ENCODE measurements around the gene NDRG4.

NDRG4 gene

GRCh38 chr16:58519707-58520106 lies 19.8 kb downstream of the NDRG4 start:
- H3K4me1 ChIP-seq (ENCODE audit: insufficient read depth, low read length, poor library complexity, severe bottlenecking) = no peaks in the 10 kb centered on the region
- no peaks in the 10 kb centered on the region for H3K9me3 ChIP-seq (ENCODE audit: insufficient read depth, low read depth, low read length)
- H3K4me2 ChIP-seq (ENCODE audit: low read depth, low read length, poor library complexity, severe bottlenecking) = no peak overlapping the region
- H4K20me1 ChIP-seq (ENCODE audit: insufficient read depth, low read length, poor library complexity, severe bottlenecking) = no peaks in the 10 kb centered on the region
- no peak overlapping the region for H3K4me3 ChIP-seq (ENCODE audit: low read length, poor library complexity, severe bottlenecking)
- H3K9me2 ChIP-seq (replicated peaks; ENCODE audit: low read depth, low read length) = no peaks in the 10 kb centered on the region
- TF ChIP-seq CTCF (conservative IDR thresholded peaks at IDR 0.05; ENCODE audit: low read length) (no peak), EZH2phosphoT487 (IDR thresholded peaks at IDR 0.05; ENCODE audit: borderline replicate concordance) (no peak)
- no peak overlapping the region for H2AFZ ChIP-seq (ENCODE audit: low read length)
- H3K9ac ChIP-seq (ENCODE audit: low read depth, low read length, poor library complexity, severe bottlenecking) = no peak overlapping the region
- H3F3A ChIP-seq (ENCODE audit: low read depth) = no peaks in the 10 kb centered on the region
- H3K27me3 ChIP-seq (ENCODE audit: insufficient read depth, low read length, poor library complexity, severe bottlenecking) = no peaks in the 10 kb centered on the region
- H3K79me2 ChIP-seq (ENCODE audit: insufficient read depth, low read length) = no peaks in the 10 kb centered on the region
- peaks cover 90% of the 10 kb centered on the region for H3K36me3 ChIP-seq (ENCODE audit: insufficient read depth, low read length)

GRCh38 chr16:58530179-58530578 lies 30.2 kb downstream of the NDRG4 start:
- no peaks in the 10 kb centered on the region for H3K9me3 ChIP-seq (ENCODE audit: insufficient read depth, low read depth, low read length)
- no peaks in the 10 kb centered on the region for H3F3A ChIP-seq (ENCODE audit: low read depth)
- peaks cover 91% of the 10 kb centered on the region for H3K36me3 ChIP-seq (ENCODE audit: insufficient read depth, low read length)
- no peaks in the 10 kb centered on the region for H3K4me1 ChIP-seq (ENCODE audit: insufficient read depth, low read length, poor library complexity, severe bottlenecking)
- no peak overlapping the region for H3K4me2 ChIP-seq (ENCODE audit: low read depth, low read length, poor library complexity, severe bottlenecking)
- no peak for TF ChIP-seq CTCF (conservative IDR thresholded peaks at IDR 0.05; ENCODE audit: low read length)
- TF ChIP-seq EZH2phosphoT487 (IDR thresholded peaks at IDR 0.05; ENCODE audit: borderline replicate concordance) = no peak
- no peaks in the 10 kb centered on the region for H3K79me2 ChIP-seq (ENCODE audit: insufficient read depth, low read length)
- no peaks in the 10 kb centered on the region for H3K27me3 ChIP-seq (ENCODE audit: insufficient read depth, low read length, poor library complexity, severe bottlenecking)
- H2AFZ ChIP-seq (ENCODE audit: low read length) = no peak overlapping the region
- H3K9ac ChIP-seq (ENCODE audit: low read depth, low read length, poor library complexity, severe bottlenecking) = no peak overlapping the region
- H4K20me1 ChIP-seq (ENCODE audit: insufficient read depth, low read length, poor library complexity, severe bottlenecking) = no peaks in the 10 kb centered on the region
- no peaks in the 10 kb centered on the region for H3K9me2 ChIP-seq (replicated peaks; ENCODE audit: low read depth, low read length)
- no peak overlapping the region for H3K4me3 ChIP-seq (ENCODE audit: low read length, poor library complexity, severe bottlenecking)

- Histone ChIP-seq H3K4me1 (ENCODE audit: insufficient read depth, low read length, poor library complexity, severe bottlenecking) (no peaks in the 10 kb centered on the region), H3K4me2 (ENCODE audit: low read depth, low read length, poor library complexity, severe bottlenecking) (no peak overlapping the region), H3K9me3 (ENCODE audit: insufficient read depth, low read depth, low read length) (no peaks in the 10 kb centered on the region), H4K20me1 (ENCODE audit: insufficient read depth, low read length, poor library complexity, severe bottlenecking) (no peaks in the 10 kb centered on the region), H3K36me3 (ENCODE audit: insufficient read depth, low read length) (peaks cover 95% of the 10 kb centered on the region), H3K4me3 (ENCODE audit: low read length, poor library complexity, severe bottlenecking) (no peak overlapping the region), H2AFZ (ENCODE audit: low read length) (no peak overlapping the region), H3F3A (ENCODE audit: low read depth) (no peaks in the 10 kb centered on the region), H3K27me3 (ENCODE audit: insufficient read depth, low read length, poor library complexity, severe bottlenecking) (no peaks in the 10 kb centered on the region), H3K9ac (ENCODE audit: low read depth, low read length, poor library complexity, severe bottlenecking) (no peak overlapping the region), H3K9me2 (replicated peaks; ENCODE audit: low read depth, low read length) (no peaks in the 10 kb centered on the region), H3K79me2 (ENCODE audit: insufficient read depth, low read length) (no peaks in the 10 kb centered on the region)
- TF ChIP-seq EZH2phosphoT487 (IDR thresholded peaks at IDR 0.05; ENCODE audit: borderline replicate concordance) = no peak
- no peak for TF ChIP-seq CTCF (conservative IDR thresholded peaks at IDR 0.05; ENCODE audit: low read length)
Observed at GRCh38 chr16:58532414-58532813, 32.5 kb downstream of the NDRG4 start.
